Fibroblast of the conjunctiva (primary cell): Measurements from ENCODE around the gene PKM.
"Not testable (repeated sequence)": the region's sequence is repeated elsewhere in the genome, so short reads cannot be mapped to it uniquely, and the experiment has no call there.

Experiments
- DNase-seq: peaks from one replicate; pipeline ENCODE4 v3.0.0-alpha.2; 2010; ENCODE audit warnings: low read depth

PKM gene

DNA sequence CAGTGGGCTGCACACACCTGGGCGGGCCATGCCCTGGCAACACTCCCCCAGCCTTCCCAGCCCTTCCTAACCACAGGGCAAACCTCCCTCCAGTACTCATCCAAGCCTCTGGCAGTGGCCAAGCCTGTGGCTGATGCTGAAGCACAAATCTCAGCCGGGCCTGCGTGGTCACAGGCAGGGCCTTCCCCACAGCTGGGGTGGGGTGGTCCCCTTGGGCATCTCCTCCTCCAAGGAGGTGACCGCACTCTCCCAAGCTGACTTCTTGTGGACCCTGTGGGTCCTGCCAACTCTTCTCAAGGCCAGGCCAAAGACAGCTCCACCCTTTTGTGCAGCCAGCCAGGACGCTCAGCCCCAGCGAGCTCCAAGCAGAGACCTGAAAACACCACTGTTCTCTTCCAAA lies 54.8 kb downstream of the PKM start:
- no peak for DNase-seq

DNA sequence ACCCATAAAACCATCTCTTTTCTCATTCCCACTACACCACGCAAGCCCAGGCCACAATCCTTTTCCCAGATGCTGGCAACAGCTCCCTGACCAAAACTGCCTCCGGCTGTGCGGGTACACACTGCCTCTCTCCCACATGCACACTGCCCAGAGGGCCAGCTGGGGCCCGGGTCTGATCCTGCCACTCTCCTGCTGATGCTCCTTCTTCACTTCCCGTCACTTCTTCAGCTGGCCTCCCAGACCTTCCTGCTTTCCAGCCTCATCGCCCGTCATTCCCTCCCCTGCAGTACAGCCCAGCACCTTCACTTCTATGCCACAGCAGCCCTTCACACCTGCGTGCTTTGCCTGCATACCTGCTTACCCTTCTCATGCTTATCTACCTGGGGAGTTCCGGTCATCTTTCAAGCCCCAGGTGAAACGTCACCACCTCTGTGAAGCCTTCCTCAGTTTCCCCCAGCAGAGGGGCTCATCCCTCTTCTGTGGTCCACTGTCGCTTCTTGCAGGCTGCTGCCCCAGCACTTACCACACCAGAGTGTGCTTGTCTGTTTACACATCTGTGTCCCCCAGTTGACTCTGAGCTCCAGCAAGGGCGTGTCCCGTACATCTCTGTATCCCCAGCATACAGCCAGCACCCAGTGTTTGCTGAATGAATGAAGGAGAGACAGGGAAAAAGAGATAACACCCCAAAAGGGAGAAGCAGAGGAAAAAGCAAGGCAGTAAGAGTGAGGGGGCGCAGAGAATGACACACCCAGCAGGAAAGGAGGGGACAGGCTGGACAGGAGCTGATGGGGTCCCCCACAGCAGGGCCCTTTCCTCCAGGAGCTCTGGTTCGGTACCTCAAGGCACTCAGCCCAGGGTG lies 55.6 kb downstream of the PKM start:
- DNase-seq = no peak

DNA sequence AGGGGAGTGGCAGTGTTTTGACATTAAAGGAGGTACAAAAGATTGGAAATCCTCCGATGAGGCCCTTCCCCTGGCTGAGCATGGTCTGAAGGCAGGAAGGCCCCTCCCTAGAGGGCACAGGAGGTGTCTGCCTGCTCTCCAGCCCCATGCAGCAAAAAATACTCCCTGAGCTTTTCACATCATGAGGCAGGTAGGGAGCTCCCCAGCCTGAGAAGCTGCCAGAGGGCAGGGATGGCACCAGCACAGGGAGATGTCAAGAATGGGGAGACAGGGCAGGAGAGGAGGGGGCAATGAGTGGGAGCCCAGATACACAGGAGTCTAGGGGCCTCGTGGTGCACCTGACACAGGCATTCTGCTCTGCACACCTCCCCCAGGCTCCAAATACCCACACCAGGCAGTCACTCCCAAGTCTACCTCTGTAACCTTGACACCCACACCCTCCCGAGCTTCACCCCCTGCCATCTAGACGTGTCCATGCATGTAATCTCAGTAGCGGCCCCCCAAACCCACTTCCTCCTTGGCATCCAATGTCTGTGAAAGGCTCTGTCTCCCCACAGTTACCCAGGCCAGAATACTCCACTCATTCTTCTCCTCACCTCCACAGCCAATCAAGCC lies 56.3 kb downstream of the PKM start:
- DNase-seq = no peak

DNA sequence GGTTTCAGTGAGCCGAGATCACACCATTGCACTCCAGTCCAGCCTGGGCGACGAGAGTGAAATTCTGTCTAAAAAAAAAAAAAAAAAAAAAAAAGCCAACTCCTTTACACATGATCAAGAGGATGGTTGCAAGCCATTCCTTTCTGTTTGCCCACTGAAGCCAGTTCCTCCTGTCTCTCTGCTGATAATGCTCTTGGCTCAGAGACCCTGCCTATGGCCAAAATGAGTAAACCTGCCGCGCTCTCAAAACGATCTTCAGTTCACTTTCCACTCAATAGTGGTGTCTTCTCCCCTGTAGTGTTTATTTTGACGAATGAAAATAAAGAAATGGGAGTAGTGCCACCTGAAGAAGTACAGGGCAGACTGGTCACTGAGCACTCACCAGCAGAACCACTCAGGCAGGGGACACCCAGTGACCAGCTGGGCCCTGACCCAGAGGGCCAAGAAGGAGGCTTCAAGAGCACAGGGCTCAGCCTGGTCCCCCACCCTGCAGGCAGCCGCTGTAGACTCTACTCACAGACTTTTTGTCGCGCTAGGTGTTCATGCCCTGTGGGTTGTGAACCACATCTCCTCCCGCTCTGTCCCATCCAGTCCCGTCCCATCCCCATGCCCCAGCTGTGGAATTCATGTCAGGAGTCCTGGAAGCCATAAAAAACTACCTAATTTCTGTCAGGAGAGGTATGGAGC lies 57.0 kb downstream of the PKM start:
- no peak for DNase-seq

DNA sequence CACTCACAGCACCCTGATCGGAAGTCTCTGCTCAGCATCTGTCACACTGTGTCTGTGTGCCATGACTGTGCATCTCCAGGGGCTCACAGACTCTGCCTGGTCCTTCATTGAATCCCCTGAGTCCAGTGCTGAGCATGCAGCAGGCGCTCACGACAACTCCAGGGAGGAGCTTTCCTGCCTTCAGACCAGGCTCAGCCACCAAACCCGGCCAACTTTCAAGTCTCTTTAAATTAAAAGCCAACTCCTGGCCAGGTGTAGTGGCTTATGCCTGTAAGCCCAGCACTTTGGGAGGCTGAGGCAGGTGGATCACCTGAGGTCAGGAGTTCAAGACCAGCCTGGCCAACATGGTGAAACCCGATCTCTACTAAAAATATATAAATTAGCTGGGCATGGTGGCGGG lies 57.6 kb downstream of the PKM start:
- no peak for DNase-seq

DNA sequence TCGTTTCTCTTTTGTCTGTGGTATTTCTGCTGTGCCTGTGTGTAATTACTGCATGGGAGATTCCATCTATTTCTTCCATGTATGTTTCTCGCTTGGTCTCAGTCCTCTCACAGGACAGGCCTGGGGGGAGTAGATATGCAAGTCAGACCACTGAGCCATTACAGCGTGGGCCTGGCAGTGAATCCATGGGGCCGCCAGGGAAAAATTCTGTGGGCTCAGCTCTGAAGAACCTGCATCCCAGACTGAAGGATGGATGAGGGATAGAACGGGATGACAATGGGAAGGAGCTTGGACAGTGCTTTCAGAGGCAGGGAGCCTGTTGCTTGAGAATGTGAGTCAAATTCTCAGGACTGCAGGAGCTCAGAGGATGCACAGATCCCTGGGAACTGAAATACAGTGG lies 58.2 kb downstream of the PKM start:
- no peak for DNase-seq

DNA sequence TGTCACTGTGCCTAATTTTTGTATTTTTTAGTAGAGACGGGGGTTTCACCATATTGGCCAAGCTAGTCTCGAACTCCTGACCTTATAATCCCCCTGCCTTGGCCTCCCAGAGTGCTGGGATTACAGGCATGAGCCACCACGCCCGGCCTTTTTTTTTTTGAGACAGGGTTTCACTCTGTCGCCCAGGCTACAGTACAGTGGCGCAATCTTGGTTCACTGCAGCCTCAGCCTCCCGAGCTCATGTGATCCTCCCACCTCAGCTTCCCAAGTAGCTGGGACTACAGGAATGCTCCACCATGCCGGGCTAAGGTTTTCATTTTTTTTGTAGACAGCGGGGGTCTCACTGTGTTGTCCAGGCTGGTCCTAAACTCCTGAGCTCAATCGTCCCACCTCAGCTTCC lies 59.0 kb downstream of the PKM start:
- not testable (repeated sequence) for DNase-seq

DNA sequence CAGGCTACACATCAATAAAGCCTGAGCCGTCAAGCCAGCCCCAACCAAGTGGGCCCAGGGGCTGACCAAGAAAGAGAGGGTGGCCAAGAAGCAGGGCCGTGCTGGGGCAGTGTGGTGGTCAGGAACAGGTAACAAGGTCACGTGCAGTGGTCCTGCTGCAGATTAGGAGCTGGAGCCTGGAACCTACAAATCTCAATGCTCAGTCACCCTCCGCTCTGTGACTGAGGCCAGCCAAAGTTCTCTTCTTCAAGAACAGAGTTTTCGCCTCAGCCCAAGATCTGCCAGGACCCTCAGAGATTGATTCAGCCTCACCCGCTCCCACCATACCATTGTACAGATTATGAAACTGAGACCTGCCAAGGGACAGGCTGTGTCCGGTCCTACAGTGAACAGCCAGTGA lies 60.3 kb downstream of the PKM start:
- DNase-seq = no peak

DNA sequence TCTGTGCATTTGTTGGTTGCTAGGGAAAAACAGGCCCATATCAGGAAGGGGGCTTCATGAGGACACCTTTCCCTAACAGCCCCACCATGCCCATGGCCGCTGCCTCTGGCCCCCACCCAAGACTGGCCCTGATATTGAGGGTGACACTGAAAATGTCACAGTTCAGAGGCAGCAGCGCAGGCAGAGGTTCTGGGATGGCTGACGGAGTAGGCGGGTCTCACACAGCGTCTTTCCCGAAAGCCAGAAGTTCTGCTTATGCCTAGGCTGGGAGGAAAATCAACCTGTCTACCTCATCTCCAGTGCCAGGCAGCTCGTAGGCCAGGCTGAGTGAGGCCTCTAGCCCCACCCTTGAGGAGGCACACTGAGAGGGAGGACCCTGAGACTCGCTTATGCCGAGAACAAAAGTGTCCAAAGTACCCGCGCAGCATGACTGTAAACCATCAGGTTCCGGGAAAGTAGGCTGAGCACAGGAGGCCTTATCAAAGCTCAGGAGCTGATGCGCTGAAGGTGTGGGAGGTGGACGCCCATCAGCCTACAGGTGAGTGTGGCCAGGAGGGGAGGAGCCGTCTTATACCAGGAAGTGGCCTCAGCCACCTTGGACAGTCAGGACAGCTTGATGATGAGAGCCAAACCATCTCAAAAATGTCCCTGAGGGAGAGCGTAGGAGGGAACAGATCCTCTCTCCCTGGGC lies 60.9 kb downstream of the PKM start:
- DNase-seq = no peak

DNA sequence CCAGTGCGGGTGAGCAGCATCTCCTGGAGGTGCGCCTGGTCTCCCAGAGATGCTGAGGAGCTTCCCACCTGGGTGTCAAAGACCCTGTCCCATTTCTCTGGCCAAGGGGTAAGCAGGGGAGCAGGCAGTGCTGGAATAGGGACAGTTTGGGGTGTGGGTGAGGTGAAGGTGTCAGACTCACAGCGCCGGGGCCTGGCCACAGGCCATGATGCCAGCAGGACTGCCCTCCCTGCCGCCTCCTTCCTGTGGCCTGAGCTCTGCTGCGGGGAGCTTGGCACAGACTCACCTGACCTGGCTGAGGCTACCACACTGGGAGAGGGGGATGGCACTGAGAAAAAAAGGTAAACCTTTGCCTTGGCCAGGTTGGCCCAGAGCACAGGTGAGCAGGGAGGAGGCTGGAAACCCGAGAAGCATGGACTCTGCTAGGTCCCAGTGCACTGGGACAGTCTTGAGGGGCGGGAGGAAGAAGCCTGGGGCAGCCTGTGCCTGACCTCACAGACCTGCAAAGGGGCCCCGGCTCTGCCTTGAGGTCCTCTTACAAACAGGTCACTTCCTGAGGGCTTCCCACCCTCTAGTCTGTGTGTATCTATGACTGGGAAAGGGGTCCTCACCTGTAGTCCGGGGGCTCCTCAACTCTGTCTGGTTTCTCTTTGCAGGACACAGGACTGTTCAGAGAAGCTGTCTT lies 61.6 kb downstream of the PKM start:
- no peak for DNase-seq

DNA sequence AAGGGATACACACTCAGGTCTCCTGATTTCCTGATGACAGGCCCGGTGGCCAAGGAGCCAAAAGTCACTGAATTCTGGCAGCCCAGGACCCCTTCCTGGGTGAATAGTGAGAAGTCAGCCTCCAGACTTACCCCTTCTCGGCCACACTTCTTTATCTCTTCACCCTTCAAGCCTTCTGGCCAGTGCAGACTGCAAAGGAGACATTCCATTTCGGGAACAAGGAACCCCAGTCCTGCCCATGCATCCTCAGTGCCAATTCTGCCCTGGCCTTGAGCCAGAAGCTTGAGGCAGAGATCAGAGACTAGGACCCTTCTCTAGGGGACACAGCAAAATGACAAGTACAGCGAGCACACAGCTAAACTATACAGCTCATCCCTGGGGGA lies 62.2 kb downstream of the PKM start:
- DNase-seq = no peak

DNA sequence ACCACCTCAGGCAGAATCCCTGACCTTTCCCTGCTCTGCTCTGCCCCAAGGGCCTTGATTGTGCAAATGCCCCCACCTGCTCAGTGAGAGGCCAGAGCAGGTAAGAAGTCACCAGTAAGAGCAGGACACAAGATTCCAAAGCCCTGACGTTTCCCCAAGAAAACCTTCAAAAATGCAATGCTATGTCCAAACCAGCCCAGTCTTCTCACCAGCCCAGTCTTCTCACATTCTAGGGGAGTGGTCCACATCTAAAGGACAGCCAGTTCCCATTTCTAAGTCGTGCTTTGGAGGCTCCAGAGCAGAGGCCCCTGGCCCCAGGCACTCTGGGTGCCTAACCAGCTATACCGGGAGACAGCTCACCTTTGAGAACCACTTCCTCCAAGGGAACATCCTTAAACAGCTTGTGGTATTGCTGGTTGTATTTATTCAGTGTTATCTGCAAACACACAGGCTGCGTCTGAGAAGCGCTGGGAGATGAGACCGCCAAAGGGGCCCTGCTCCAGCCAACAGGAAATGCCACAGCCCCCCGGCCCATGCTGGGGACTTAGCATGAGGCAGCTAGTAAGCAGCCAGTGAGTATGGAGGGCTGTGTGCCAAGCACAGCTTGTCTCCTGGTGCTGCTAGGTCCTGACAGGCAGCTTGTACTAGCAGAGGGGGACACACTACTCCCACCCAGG lies 62.7 kb downstream of the PKM start:
- DNase-seq = no peak

DNA sequence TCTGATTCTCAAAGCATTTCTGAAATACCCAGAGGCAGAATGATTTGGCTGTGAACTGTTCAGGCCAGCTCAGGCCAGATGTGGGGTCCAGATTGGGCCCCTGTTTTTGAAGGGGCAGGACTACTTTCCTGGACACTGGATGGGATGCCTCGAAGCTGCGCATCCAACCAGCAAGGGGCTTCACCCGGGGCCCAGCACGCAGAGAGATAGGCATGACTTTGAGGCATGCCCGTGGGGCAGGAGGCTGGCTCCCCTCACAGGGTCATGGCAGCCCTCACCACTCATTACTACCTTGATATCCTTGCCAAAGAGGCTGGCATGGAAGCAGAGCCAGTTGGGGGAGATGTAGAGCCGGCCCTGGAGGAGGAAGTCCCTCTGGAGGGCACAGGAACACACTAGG lies 63.5 kb downstream of the PKM start:
- DNase-seq = no peak

DNA sequence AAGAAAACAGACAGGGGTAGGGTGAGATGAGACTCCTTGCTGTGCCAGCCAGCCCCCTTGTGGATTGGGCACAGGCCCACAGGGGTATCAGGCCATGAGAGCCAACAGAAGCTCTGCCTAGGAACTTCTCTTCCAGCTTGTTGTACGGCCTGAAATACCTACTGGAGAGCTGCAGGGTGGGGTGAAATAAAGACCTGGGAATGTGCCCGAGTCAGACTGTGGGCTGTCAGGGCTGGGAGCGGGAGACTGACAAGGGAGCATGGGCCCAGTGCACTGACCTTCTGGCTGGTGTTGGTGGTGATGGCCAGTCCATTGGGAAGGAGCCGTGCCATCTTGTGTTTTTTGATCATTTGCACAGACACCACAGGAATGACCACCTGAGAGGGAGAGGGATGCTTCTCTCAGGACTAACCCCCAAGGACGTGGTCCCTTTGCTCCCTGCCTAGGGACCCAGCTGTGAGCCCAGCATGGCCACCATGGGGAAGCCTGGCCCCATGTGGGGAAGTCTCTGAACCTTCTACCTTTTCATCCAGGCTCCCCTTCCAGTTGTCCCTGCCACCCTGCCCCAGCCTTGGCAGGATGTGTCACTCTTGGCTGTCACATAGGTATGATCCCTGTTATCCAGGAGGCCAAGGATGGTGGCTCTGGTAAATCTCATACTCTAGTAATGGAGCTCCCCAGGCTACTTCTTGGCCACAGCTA lies 64.1 kb downstream of the PKM start:
- no peak for DNase-seq

DNA sequence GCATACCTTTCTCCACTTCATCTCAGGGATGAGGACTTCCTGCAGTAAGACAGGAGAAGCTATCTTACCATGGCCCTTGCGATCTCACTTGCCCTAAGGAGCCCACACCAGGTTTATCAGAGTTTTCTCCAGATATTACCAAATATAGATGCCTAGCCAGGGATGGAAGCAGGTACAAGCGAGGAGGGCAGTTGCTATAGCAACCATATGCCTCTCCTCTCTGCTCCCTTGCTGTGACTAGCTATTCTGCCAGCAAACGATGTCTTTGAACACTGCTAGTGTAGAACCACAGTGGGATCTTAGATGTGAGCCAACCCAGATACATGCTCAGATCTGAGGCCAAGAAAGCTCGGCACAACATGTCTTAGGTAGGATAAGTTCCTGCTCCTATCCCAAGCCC lies 67.3 kb downstream of the PKM start:
- no peak for DNase-seq

DNA sequence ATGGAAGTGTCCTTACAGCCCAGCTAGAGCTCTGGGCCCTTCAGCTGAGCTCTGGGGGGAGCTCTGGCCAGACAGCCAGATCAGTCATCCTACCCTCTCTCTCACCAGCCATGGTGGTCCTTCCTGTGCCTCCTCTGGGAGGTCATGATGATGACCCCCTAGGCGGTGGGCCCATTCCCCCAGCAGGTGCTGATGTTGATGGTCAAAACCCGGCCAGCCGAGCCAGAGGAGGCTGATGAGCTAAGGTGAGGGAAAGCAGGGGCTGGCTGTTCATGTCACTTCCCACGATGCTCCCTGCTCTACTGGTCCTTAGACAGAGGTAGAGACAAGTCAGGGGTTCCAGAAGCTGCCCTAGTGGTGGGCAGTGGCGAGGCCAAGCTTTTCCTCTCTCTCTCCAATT lies 68.4 kb downstream of the PKM start:
- no peak for DNase-seq

DNA sequence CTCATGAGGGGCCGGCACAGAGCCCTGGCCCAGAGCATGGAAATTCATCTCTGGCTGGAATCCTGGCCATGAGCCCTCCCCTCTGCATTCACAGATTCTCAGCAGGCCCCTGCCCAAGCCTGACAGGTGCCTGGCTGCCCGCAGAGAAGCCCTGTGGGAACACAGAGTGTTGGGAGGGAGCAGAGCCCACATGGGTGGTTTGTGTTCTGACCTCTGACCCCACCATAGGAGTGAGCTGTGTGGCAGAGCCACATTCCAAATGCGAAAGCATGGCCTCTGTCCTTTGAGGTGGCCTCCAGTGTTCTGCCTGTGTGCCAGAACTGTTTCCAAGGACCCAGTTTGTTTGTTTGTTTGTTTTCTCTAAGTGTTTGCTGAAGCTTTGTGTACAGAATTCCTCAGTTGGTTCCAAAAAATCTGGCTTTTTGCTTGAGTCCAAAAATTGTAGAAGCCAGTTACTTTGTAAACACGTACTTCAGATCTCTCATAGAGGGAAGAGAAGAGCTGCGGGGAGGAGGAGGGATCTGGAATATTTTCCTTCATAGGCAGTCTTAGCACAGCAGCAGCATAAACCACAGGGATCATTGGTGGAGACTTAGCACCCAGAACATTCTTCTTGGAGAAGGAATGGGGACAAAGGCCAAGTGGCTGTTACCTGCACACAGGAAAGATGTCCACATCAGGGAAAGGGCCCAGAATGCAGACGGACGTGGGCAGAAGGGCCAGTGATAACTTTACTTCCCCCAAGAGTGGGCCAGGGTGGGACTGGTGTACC lies 69.4 kb downstream of the PKM start:
- no peak for DNase-seq

DNA sequence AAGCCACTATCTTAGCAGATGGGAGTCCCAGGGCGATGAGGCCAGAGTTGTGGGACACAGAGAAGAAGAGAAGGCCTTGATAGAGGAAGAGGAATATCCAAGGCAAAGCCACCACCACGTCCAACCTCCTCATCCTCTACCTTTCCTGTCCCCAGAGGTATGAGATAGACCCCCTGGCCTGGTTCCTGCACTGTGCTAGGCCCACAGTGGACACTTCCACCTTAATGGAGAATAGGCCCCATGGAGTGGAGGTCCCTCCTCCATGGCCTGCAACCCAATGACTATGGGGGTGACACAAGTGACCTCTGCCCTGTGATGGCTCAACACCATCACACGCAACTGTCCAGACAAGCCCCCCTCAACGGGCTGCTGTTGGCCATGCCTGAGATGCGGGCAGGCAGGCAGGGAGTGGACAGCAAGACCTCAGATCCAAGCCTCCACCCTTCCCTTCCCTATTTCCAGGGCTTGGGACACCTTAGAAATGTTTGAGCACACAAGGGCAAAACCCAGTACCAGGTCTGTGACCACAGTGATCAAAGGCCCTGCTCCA lies 70.2 kb downstream of the PKM start:
- DNase-seq = no peak

DNA sequence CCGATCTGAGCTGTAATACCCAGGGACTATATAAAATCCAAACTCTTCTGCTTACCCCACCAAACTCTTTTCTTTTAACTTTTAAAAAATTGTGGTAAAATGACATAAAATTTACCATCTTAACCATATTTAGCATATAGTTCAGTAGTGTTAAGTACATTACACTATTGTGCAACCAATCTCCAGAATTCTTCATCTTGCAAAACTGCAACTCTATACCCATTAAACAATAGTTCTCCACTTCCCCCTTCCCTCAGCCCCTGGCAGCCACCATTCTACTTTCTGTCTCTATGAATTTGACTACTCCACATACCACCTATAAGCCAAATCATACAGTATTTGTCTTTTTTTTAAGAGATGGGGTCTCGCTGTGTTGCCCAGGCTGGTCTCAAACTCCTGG lies 74.1 kb downstream of the PKM start:
- no peak for DNase-seq
